Fibroblast of lung (primary cell): ENCODE data around the gene CCDC12. TPM values are rescaled to one million over a fixed set of nuclear protein-coding genes. Genes with fewer than 3 reads are reported as not detected.

ENCODE experiments used
- DNase-seq, 2 donors: peaks; one replicate each; pipeline versions ENCODE4 v3.0.0 to v3.0.0-alpha.2; 2010; ENCODE audit warnings: low read depth in 2 of 2
- H2AFZ ChIP-seq: 2 replicates; pipeline ENCODE4 v1.5.1; 2012; ENCODE audit warnings: low read length, control low read depth, inconsistent platforms
- H3K27ac ChIP-seq: 2 replicates; pipeline ENCODE4 v1.5.1; 2011; ENCODE audit warnings: low read length, control low read depth; ENCODE audit not compliant: insufficient read depth
- H3K27me3 ChIP-seq: 2 replicates; pipeline ENCODE4 v1.5.1; 2011; ENCODE audit warnings: mild to moderate bottlenecking, low read length; ENCODE audit not compliant: control insufficient read depth, insufficient read depth
- H3K36me3 ChIP-seq: 2 replicates; pipeline ENCODE4 v1.5.1; 2011; ENCODE audit warnings: low read length; ENCODE audit not compliant: control insufficient read depth, insufficient read depth
- H3K4me1 ChIP-seq: 2 replicates; pipeline ENCODE4 v1.5.1; 2011; ENCODE audit warnings: low read length; ENCODE audit not compliant: control insufficient read depth, insufficient read depth; ENCODE audit errors: extremely low read depth
- H3K4me2 ChIP-seq: 2 replicates; pipeline ENCODE4 v1.5.1; 2011; ENCODE audit warnings: low read length, control low read depth; ENCODE audit not compliant: insufficient read depth; ENCODE audit errors: extremely low read depth
- H3K4me3 ChIP-seq, 4 experiments: fragments of 200-600 bp in 1 of 4; sonication (generic) in 1 of 4; replicated peaks in 1 of 4; 2 replicates each; pipeline ENCODE4 v1.5.1; 2011 to 2016; ENCODE audit warnings: low read length in 4 of 4, low read depth in 3 of 4, mild to moderate bottlenecking in 3 of 4, control low read depth in 2 of 4, inconsistent platforms in 1 of 4, mixed read lengths in 1 of 4; ENCODE audit not compliant: insufficient read depth in 1 of 4; ENCODE audit errors: control extremely low read depth in 1 of 4
- H3K79me2 ChIP-seq: 2 replicates; pipeline ENCODE4 v1.5.1; 2012; ENCODE audit warnings: mild to moderate bottlenecking, low read length, inconsistent platforms; ENCODE audit not compliant: control insufficient read depth, insufficient read depth
- H3K9ac ChIP-seq: 2 replicates; pipeline ENCODE4 v1.5.1; 2011; ENCODE audit warnings: mild to moderate bottlenecking, low read length, control low read depth; ENCODE audit not compliant: insufficient read depth
- H3K9me3 ChIP-seq: 2 replicates; pipeline ENCODE4 v1.5.1; 2012; ENCODE audit warnings: low read depth, low read length; ENCODE audit not compliant: control insufficient read depth, insufficient read depth
- H4K20me1 ChIP-seq: 2 replicates; pipeline ENCODE4 v1.5.1; 2011; ENCODE audit warnings: low read length; ENCODE audit not compliant: control insufficient read depth, insufficient read depth; ENCODE audit errors: extremely low read depth
- EZH2 ChIP-seq: IDR thresholded peaks from 2 replicates; pipeline ENCODE4 v1.5.1; 2012; ENCODE audit warnings: low read length, control low read depth, mild to moderate bottlenecking; ENCODE audit errors: missing control alignments
- polyA plus RNA-seq, 2 donors: library from polyadenylated mRNA; depleted of rRNA in 1 of 2; stranded (reverse) in 1 of 2; unstranded in 1 of 2; fragments of >200 nt; gene quantifications; 2 replicates each; pipeline ENCODE4 v1.2.1, GENCODE V29; 2011 to 2012; ENCODE audit warnings: missing spikeins in 1 of 2
- total RNA-seq: library from RNA; depleted of rRNA; stranded (reverse); fragments of >200 nt; gene quantifications from 2 replicates; pipeline ENCODE4 v1.2.1, GENCODE V29; 2014
- TF ChIP-seq, protein P1 (sequence below), 2 donors: IDR thresholded peaks in 1 of 2; conservative IDR thresholded peaks in 1 of 2; 1 replicate in 1 of 2; 2 replicates in 1 of 2; pipeline ENCODE4 v1.5.1; 2011 to 2012; ENCODE audit warnings: low read length in 2 of 2, control low read depth in 1 of 2, inconsistent platforms in 1 of 2, low read depth in 1 of 2, mild to moderate bottlenecking in 1 of 2

Gene CCDC12
- total and polyA plus RNA-seq, 2 donors (not counting 1 experiment from before 2014, with no cell fraction given) = 28.0 to 29.2 TPM

DNA sequence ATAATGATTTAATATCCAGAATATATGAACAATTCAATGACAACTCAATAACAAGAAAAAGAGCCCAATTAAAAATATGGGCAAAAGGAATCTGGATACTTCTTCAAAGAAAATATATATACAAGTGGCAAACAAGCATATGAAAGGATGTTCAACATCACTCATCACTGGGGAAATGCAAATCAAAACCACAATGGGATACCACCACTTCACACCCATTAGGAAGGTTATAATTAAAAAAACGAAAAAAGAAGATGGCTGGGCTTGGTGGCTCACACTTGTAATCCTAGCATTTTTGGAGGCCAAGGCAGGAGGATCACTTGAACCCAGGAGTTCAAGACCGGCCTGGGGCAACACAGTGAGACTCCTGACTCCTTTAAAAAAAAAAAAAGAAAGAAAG is 4.1 kb downstream of the CCDC12 start:
- TF ChIP-seq, protein P1, sequence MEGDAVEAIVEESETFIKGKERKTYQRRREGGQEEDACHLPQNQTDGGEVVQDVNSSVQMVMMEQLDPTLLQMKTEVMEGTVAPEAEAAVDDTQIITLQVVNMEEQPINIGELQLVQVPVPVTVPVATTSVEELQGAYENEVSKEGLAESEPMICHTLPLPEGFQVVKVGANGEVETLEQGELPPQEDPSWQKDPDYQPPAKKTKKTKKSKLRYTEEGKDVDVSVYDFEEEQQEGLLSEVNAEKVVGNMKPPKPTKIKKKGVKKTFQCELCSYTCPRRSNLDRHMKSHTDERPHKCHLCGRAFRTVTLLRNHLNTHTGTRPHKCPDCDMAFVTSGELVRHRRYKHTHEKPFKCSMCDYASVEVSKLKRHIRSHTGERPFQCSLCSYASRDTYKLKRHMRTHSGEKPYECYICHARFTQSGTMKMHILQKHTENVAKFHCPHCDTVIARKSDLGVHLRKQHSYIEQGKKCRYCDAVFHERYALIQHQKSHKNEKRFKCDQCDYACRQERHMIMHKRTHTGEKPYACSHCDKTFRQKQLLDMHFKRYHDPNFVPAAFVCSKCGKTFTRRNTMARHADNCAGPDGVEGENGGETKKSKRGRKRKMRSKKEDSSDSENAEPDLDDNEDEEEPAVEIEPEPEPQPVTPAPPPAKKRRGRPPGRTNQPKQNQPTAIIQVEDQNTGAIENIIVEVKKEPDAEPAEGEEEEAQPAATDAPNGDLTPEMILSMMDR (conservative IDR thresholded peaks at IDR 0.05 in 1 of 2, IDR thresholded peaks at IDR 0.05 in 1 of 2; ENCODE audit: low read depth in 1 of 2, low read length in 2 of 2) = no peak
- no peak for TF ChIP-seq EZH2
- Histone ChIP-seq H4K20me1 (peaks cover 4% of the 10 kb centered on the region), H2AFZ (no peak overlapping the region), H3K4me1 (peaks cover 4% of the 10 kb centered on the region), H3K79me2 (peaks cover 85% of the 10 kb centered on the region), H3K9ac (no peak overlapping the region), H3K4me2 (no peak overlapping the region), H3K36me3 (no peaks in the 10 kb centered on the region), H3K27me3 (no peaks in the 10 kb centered on the region), H3K4me3 (no peak overlapping the region), H3K27ac (no peak overlapping the region), H3K9me3 (no peaks in the 10 kb centered on the region)
- DNase-seq = no peak

DNA sequence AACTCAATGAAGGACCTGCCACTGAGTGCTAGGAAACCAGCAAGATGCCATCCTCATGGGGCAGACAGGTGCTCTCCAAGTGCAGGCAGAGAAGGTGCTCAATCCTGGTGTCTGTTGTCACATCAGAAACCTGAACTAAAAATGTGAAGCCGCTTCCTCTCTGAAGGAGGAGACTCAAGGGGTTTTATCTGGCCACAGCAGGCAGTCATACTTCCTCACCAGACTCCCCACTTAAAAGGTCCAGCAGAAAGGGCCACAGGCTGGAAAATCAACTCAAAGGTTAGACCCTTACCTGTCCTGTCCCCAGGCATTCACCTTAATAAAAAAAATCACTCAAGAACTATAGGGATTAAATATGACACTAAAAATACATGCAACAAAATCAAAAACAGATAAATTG is 4.8 kb downstream of the CCDC12 start:
- H4K20me1 ChIP-seq = peaks cover 4% of the 10 kb centered on the region
- no peaks in the 10 kb centered on the region for H3K36me3 ChIP-seq
- no peak for TF ChIP-seq EZH2
- TF ChIP-seq, protein P1 (conservative IDR thresholded peaks at IDR 0.05 in 1 of 2, IDR thresholded peaks at IDR 0.05 in 1 of 2; ENCODE audit: low read depth in 1 of 2, low read length in 2 of 2) = no peak

DNA sequence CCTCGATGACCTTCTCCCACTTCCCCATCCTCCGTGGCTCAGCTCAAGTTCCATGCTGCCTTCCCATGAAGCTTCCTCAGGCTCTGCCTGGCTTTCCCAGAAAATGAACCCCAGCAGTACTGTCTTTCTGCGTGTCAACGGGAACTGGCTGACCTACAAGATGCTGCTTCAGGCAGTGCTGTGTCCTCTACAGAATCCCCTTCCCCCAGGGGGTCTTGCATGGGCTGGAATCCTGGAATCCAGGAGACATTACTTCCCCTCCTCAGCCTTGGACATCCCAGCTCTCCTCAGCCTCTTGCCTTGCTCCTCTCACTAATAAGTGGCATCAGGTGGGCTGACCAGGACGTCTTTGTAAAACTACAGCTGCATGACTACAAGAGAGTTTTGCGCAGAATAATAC is 5.4 kb downstream of the CCDC12 start:
- Histone ChIP-seq H3K4me3 (no peak overlapping the region), H3K9me3 (no peaks in the 10 kb centered on the region), H3K27me3 (no peaks in the 10 kb centered on the region), H3K4me2 (no peak overlapping the region), H3K79me2 (peaks cover 96% of the 10 kb centered on the region), H3K36me3 (no peaks in the 10 kb centered on the region), H3K9ac (no peak overlapping the region), H3K27ac (no peak overlapping the region), H3K4me1 (peaks cover 2% of the 10 kb centered on the region), H4K20me1 (peaks cover 4% of the 10 kb centered on the region), H2AFZ (no peak overlapping the region)
- TF ChIP-seq, protein P1 (conservative IDR thresholded peaks at IDR 0.05 in 1 of 2, IDR thresholded peaks at IDR 0.05 in 1 of 2; ENCODE audit: low read depth in 1 of 2, low read length in 2 of 2) = no peak
- TF ChIP-seq EZH2 = no peak
- DNase-seq = no peak

More for the DNA sequence above, 4.8 kb downstream of the CCDC12 start:
- Histone ChIP-seq H3K4me3 (no peak overlapping the region), H3K9ac (no peak overlapping the region), H3K79me2 (peaks cover 92% of the 10 kb centered on the region), H3K27ac (no peak overlapping the region), H3K4me1 (peaks cover 2% of the 10 kb centered on the region), H3K9me3 (no peaks in the 10 kb centered on the region), H2AFZ (no peak overlapping the region), H3K27me3 (no peaks in the 10 kb centered on the region), H3K4me2 (no peak overlapping the region)
- DNase-seq = no peak
